ENCODE results near the gene LCE7A.

DNA sequence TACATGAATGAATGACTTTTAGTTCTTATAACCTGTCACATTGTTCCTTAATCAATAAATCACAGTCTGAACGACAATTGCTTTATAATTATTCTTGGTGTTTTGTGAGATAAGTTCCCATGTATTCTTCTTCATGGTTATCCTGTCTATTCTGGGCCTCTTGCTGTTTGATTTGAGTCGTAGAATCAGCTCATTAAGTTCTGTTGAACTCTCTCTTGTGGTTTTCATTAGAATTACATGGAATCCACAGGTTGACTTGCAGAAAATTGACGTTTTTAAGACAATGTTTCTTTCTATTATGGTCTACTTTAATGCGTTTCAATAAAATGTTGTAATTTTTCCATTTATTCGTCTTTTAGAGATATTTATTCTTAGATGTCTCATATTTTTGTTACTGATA lies 36.5 kb upstream of the LCE7A start:
- TF ChIP-seq EZH2 (IDR thresholded peaks at IDR 0.05; ENCODE audit: borderline replicate concordance, insufficient read depth, low read depth, low read length, poor library complexity, severe bottlenecking) = no peak
- TF ChIP-seq, protein P1, sequence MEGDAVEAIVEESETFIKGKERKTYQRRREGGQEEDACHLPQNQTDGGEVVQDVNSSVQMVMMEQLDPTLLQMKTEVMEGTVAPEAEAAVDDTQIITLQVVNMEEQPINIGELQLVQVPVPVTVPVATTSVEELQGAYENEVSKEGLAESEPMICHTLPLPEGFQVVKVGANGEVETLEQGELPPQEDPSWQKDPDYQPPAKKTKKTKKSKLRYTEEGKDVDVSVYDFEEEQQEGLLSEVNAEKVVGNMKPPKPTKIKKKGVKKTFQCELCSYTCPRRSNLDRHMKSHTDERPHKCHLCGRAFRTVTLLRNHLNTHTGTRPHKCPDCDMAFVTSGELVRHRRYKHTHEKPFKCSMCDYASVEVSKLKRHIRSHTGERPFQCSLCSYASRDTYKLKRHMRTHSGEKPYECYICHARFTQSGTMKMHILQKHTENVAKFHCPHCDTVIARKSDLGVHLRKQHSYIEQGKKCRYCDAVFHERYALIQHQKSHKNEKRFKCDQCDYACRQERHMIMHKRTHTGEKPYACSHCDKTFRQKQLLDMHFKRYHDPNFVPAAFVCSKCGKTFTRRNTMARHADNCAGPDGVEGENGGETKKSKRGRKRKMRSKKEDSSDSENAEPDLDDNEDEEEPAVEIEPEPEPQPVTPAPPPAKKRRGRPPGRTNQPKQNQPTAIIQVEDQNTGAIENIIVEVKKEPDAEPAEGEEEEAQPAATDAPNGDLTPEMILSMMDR (IDR thresholded peaks at IDR 0.05) = no peak

Measured in B cell (primary cell).